Endothelial cell of umbilical vein (primary cell): ENCODE measurements around the gene DLGAP4. TPM values are rescaled to one million over a fixed set of nuclear protein-coding genes. Genes with fewer than 3 reads are reported as not detected.

Source experiments
- BruUV-seq: library from RNA; stranded (reverse); fragments of 400-500 nt; replicated peaks from 2 replicates; lab custom pipeline; 2021; lab: Mats Ljungman, UMichigan
- CTCF ChIA-PET: fragments of 300-600, 350-600 bp; sonication (Branson Sonifier 250); formaldehyde crosslinking; loops from one replicate; lab custom pipeline; 2021; ENCODE audit warnings: antibody characterized with exemption, inconsistent platforms; lab: Charles Lee
- POLR2A ChIA-PET: fragments of 300-600, 350-600 bp; sonication (Branson Sonifier 250); formaldehyde crosslinking; loops from one replicate; lab custom pipeline; 2021; ENCODE audit warnings: antibody characterized with exemption, inconsistent platforms; lab: Charles Lee
- DNase-seq: peaks from one replicate; pipeline ENCODE4 v3.0.0-alpha.2; 2011; ENCODE audit warnings: low read depth, low spot score
- FAIRE-seq: peaks from 2 replicates; lab custom pipeline; 2011; peaks lifted over from hg19 to GRCh38; lab: Jason Lieb, UNC
- H2AFZ ChIP-seq: 2 replicates; pipeline ENCODE4 v1.6.0; 2012; ENCODE audit warnings: low read depth, low read length, control low read depth, inconsistent platforms
- H3K27ac ChIP-seq: 2 replicates; pipeline ENCODE4 v1.5.1; 2011; ENCODE audit warnings: low read depth, mild to moderate bottlenecking, control low read depth, low read length, moderate library complexity; ENCODE audit not compliant: insufficient read depth
- H3K27me3 ChIP-seq, 2 experiments: 2 replicates each; pipeline versions ENCODE4 v1.6.0 to v1.6.1; 2011; ENCODE audit warnings: low read length in 2 of 2, mixed read lengths in 1 of 2; ENCODE audit not compliant: control insufficient read depth in 2 of 2, insufficient read depth in 2 of 2
- H3K36me3 ChIP-seq, 2 experiments: 2 replicates in 1 of 2; 3 replicates in 1 of 2; pipeline ENCODE4 v1.5.1; 2011; ENCODE audit warnings: low read length in 2 of 2, mild to moderate bottlenecking in 1 of 2, moderate library complexity in 1 of 2; ENCODE audit not compliant: control insufficient read depth in 2 of 2, insufficient read depth in 2 of 2; ENCODE audit errors: extremely low read depth in 1 of 2
- H3K4me1 ChIP-seq: 3 replicates; pipeline ENCODE4 v1.5.1; 2011; ENCODE audit warnings: mild to moderate bottlenecking, low read length; ENCODE audit not compliant: control insufficient read depth, insufficient read depth; ENCODE audit errors: extremely low read depth
- H3K4me2 ChIP-seq: 2 replicates; pipeline ENCODE4 v1.6.1; 2011; ENCODE audit warnings: low read length, control low read depth, mixed read lengths; ENCODE audit not compliant: insufficient read depth
- H3K4me3 ChIP-seq, 3 experiments: fragments of 200-600 bp in 1 of 3; sonication (generic), shearing (Covaris generic) in 1 of 3; replicated peaks in 1 of 3; 2 replicates each; pipeline ENCODE4 v1.5.1; 2011 to 2016; ENCODE audit warnings: control low read depth in 3 of 3, low read length in 3 of 3, mild to moderate bottlenecking in 2 of 3, inconsistent platforms in 1 of 3, low read depth in 1 of 3, moderate library complexity in 1 of 3; ENCODE audit not compliant: insufficient read depth in 1 of 3
- H3K79me2 ChIP-seq: 2 replicates; pipeline ENCODE4 v1.6.0; 2012; ENCODE audit warnings: low read length, inconsistent platforms; ENCODE audit not compliant: control insufficient read depth, insufficient read depth
- H3K9ac ChIP-seq: replicated peaks from 2 replicates; pipeline ENCODE3; 2011; ENCODE audit warnings: low read length, control low read depth; ENCODE audit not compliant: insufficient read depth; ENCODE audit errors: extremely low read depth
- H3K9me1 ChIP-seq: replicated peaks from 3 replicates; pipeline ENCODE4 v1.6.0; 2011; ENCODE audit warnings: mild to moderate bottlenecking, low read length; ENCODE audit not compliant: control insufficient read depth, insufficient read depth; ENCODE audit errors: extremely low read depth
- H3K9me3 ChIP-seq: replicated peaks from 2 replicates; pipeline ENCODE4 v1.5.1; 2012; ENCODE audit warnings: low read length, inconsistent platforms; ENCODE audit not compliant: control insufficient read depth, insufficient read depth
- H4K20me1 ChIP-seq: replicated peaks from 2 replicates; pipeline ENCODE3; 2011; ENCODE audit warnings: mild to moderate bottlenecking, low read length; ENCODE audit not compliant: control insufficient read depth, insufficient read depth; ENCODE audit errors: extremely low read depth
- CTCF ChIP-seq, 2 donors: IDR thresholded peaks; 1 replicate in 1 of 2; 2 replicates in 1 of 2; pipeline ENCODE4 v1.5.1; 2011; ENCODE audit warnings: low read length in 2 of 2, mild to moderate bottlenecking in 2 of 2, moderate library complexity in 2 of 2, control low read depth in 1 of 2, inconsistent platforms in 1 of 2, low read depth in 1 of 2; ENCODE audit not compliant: insufficient read depth in 1 of 2; ENCODE audit errors: extremely low read depth in 1 of 2
- EZH2 ChIP-seq: IDR thresholded peaks from 2 replicates; pipeline ENCODE4 v1.6.1; 2012; ENCODE audit warnings: borderline replicate concordance, low read depth, mild to moderate bottlenecking, moderate library complexity, low read length, inconsistent platforms; ENCODE audit not compliant: severe bottlenecking
- FOS ChIP-seq: IDR thresholded peaks from 2 replicates; pipeline ENCODE4 v1.6.1; 2011; ENCODE audit warnings: mild to moderate bottlenecking, low read length, moderate library complexity, borderline replicate concordance; ENCODE audit not compliant: insufficient read depth
- GATA2 ChIP-seq: IDR thresholded peaks from 2 replicates; pipeline ENCODE4 v1.7.0; 2011; ENCODE audit warnings: low read depth, mild to moderate bottlenecking, moderate library complexity, mixed read lengths, low read length; ENCODE audit not compliant: insufficient read length, insufficient read depth
- JUN ChIP-seq: IDR thresholded peaks from 2 replicates; pipeline ENCODE4 v1.6.1; 2011; ENCODE audit warnings: borderline replicate concordance, low read depth; ENCODE audit not compliant: insufficient read length, insufficient read depth
- MAX ChIP-seq: IDR thresholded peaks from 2 replicates; pipeline ENCODE4 v1.6.1; 2011; ENCODE audit not compliant: insufficient read depth, insufficient read length
- MYC ChIP-seq: IDR thresholded peaks from one replicate; pipeline ENCODE4 v1.6.1; 2011; ENCODE audit warnings: mild to moderate bottlenecking, low read depth, low read length
- POLR2A ChIP-seq: IDR thresholded peaks from 2 replicates; pipeline ENCODE4 v1.6.1; 2012; ENCODE audit warnings: low read depth, mild to moderate bottlenecking, control low read depth, low read length
- POLR2AphosphoS5 ChIP-seq: IDR thresholded peaks from 2 replicates; pipeline ENCODE4 v1.6.1; 2012; ENCODE audit warnings: low read depth, mild to moderate bottlenecking, control low read depth, low read length, moderate library complexity; ENCODE audit not compliant: insufficient read depth
- dilution Hi-C: fragments of 300-500 bp; cut with MboI; formaldehyde crosslinking; loops from one replicate; pipeline ENCODE4 v1.15.0; 2019; ENCODE audit warnings: low sequenced_read_pairs; ENCODE audit not compliant: extremely low pct_ligation_motif_present
- intact Hi-C: fragments of 100-400 bp; cut with micrococcal nuclease; formaldehyde crosslinking; loops from one replicate; pipeline ENCODE4 v1.10.0; 2022
- polyA plus RNA-seq, 4 experiments: library from polyadenylated mRNA; depleted of rRNA in 3 of 4; stranded (reverse) in 3 of 4; unstranded in 1 of 4; fragments of >200 nt; gene quantifications; 2 replicates each; pipeline versions ENCODE4 v1.2.1 to v1.2.3, GENCODE V29; 2011 to 2012; ENCODE audit warnings: missing spikeins in 1 of 4
- total RNA-seq: library from RNA; stranded (reverse); gene quantifications from 2 replicates; pipeline ENCODE4 v1.2.3, GENCODE V29; 2021

Gene DLGAP4
- total and polyA plus RNA-seq, 2 donors (not counting 3 experiments of a cell fraction or from before 2014, with no cell fraction given) = 57.5 to 125 TPM

- intact Hi-C loops = no loop called here
- dilution Hi-C loops = no loop called here
- DNase-seq (no peak), FAIRE-seq (no peak)
- Histone ChIP-seq H3K36me3 (no peaks in the 10 kb centered on the region), H4K20me1 (no peaks in the 10 kb centered on the region), H3K4me1 (no peaks in the 10 kb centered on the region), H3K9ac (no peak overlapping the region), H3K27me3 (peaks cover 0 to 3% of the 10 kb centered on the region in 2 experiments), H3K9me3 (no peaks in the 10 kb centered on the region), H3K9me1 (no peaks in the 10 kb centered on the region), H3K4me2 (no peak overlapping the region), H3K27ac (no peak overlapping the region), H2AFZ (no peak overlapping the region), H3K79me2 (no peaks in the 10 kb centered on the region), H3K4me3 (no peak overlapping the region)
- TF ChIP-seq POLR2AphosphoS5 (no peak), POLR2A (no peak), GATA2 (no peak), CTCF (IDR thresholded peaks at IDR 0.05; ENCODE audit: extremely low read depth in 1 of 2, insufficient read depth in 1 of 2, low read depth in 1 of 2, low read length in 2 of 2) (no peak), FOS (no peak), MAX (no peak), MYC (no peak), EZH2 (no peak), JUN (no peak)
- ChIA-PET CTCF (interaction anchor here (0.8 to 1.2 kb wide), 2 partner anchors 21 to 162 kb away, joined by 3 read pairs; no protein-coding TSS in a partner anchor), POLR2A (no interaction called here)
- no TSS peak for BruUV-seq
These were observed 58.4 kb downstream of the DLGAP4 start for GRCh38 chr20:36364506-36364905.
